B cell (primary cell): Measurements from ENCODE around the gene GLUD1. TPM values are rescaled to one million over a fixed set of nuclear protein-coding genes. Genes with fewer than 3 reads are reported as not detected.
"Not testable (repeated sequence)": the region's sequence is repeated elsewhere in the genome, so short reads cannot be mapped to it uniquely, and the experiment has no call there.

Experiments
- ATAC-seq: fragments of 200-7000 bp; cut with Tn5 transposase; one replicate; pipeline ENCODE4 v1.10.0; 2021; ENCODE audit warnings: low read depth, mild to moderate bottlenecking, moderate number of reproducible peaks, moderate library complexity
- CTCF ChIA-PET: fragments of 350-600 bp; sonication (Branson Sonifier 250); formaldehyde crosslinking; loops from one replicate; lab custom pipeline; 2021; ENCODE audit warnings: antibody characterized with exemption, inconsistent platforms; lab: Charles Lee
- POLR2A ChIA-PET: fragments of 350-600 bp; sonication (Branson Sonifier 250); formaldehyde crosslinking; loops from one replicate; lab custom pipeline; 2021; ENCODE audit warnings: antibody characterized with exemption; lab: Charles Lee
- DNase-seq: peaks from one replicate; pipeline ENCODE4 v3.0.0; 2013
- H2AFZ ChIP-seq: 2 replicates; pipeline ENCODE4 v1.6.1; 2012; ENCODE audit warnings: mild to moderate bottlenecking, low read depth, low read length; ENCODE audit not compliant: insufficient read depth, poor library complexity, severe bottlenecking
- H3K27ac ChIP-seq, 2 donors: 1 replicate in 1 of 2; 2 replicates in 1 of 2; pipeline ENCODE4 v1.5.1; 2012 to 2013; ENCODE audit warnings: low read length in 2 of 2, mild to moderate bottlenecking in 2 of 2, moderate library complexity in 1 of 2
- H3K27me3 ChIP-seq, 4 experiments: fragments of 200-600 bp in 1 of 4; sonication (generic) in 1 of 4; replicated peaks in 1 of 4; 1 replicate in 2 of 4; 2 replicates in 2 of 4; pipeline versions ENCODE4 v1.6.1 to v1.7.0; 2013 to 2016; ENCODE audit warnings: low read length in 3 of 4, mild to moderate bottlenecking in 2 of 4, mixed read lengths in 1 of 4, moderate library complexity in 1 of 4; ENCODE audit not compliant: insufficient read depth in 4 of 4, control insufficient read depth in 3 of 4; ENCODE audit errors: control extremely low read depth in 1 of 4
- H3K36me3 ChIP-seq, 2 experiments: replicated peaks in 1 of 2; 1 replicate in 1 of 2; 2 replicates in 1 of 2; pipeline versions ENCODE4 v1.6.1 to v1.7.1; 2013; ENCODE audit warnings: low read length in 1 of 2; ENCODE audit not compliant: insufficient read depth in 2 of 2, control insufficient read depth in 1 of 2; ENCODE audit errors: control extremely low read depth in 1 of 2, extremely low read depth in 1 of 2
- H3K4me1 ChIP-seq, 2 donors: fragments of 200-600 bp in 1 of 2; sonication (generic) in 1 of 2; 1 replicate in 1 of 2; 2 replicates in 1 of 2; pipeline versions ENCODE4 v1.5.1 to v1.6.1; 2013 to 2017; ENCODE audit warnings: low read length in 2 of 2; ENCODE audit not compliant: control insufficient read depth in 2 of 2, insufficient read depth in 2 of 2
- H3K4me2 ChIP-seq: replicated peaks from 2 replicates; pipeline ENCODE3; 2012; ENCODE audit warnings: mild to moderate bottlenecking, low read depth, low read length; ENCODE audit not compliant: poor library complexity, severe bottlenecking
- H3K4me3 ChIP-seq, 5 experiments: fragments of 200-600 bp in 1 of 5; sonication (generic) in 1 of 5; 1 replicate in 3 of 5; 2 replicates in 2 of 5; pipeline versions ENCODE4 v1.5.1 to v1.7.0; 2011 to 2016; ENCODE audit warnings: low read length in 4 of 5, mild to moderate bottlenecking in 4 of 5, low read depth in 2 of 5, control low read depth in 1 of 5, moderate library complexity in 1 of 5; ENCODE audit not compliant: insufficient read depth in 1 of 5; ENCODE audit errors: control extremely low read depth in 1 of 5, extremely low read depth in 1 of 5
- H3K79me2 ChIP-seq: fragments of 200-600 bp; sonication (generic); one replicate; pipeline ENCODE4 v1.6.0; 2016; ENCODE audit warnings: low read length; ENCODE audit not compliant: control insufficient read depth, insufficient read depth
- H3K9ac ChIP-seq: fragments of 200-600 bp; sonication (generic); 2 replicates; pipeline ENCODE4 v1.6.1; 2017; ENCODE audit warnings: mild to moderate bottlenecking, low read length, moderate library complexity
- H3K9me3 ChIP-seq, 3 donors: one replicate each; pipeline versions ENCODE4 v1.6.1 to v1.7.1; 2013; ENCODE audit warnings: low read length in 2 of 3; ENCODE audit not compliant: control insufficient read depth in 2 of 3, insufficient read depth in 1 of 3; ENCODE audit errors: control extremely low read depth in 1 of 3
- H4K20me1 ChIP-seq: 2 replicates; pipeline ENCODE4 v1.6.0; 2012; ENCODE audit warnings: mild to moderate bottlenecking, low read length; ENCODE audit not compliant: insufficient read depth, control insufficient read depth, poor library complexity, severe bottlenecking
- H3K27ac Mint-ChIP-seq: one replicate; pipeline ENCODE4 v1.8.0; 2021; ENCODE audit warnings: mixed read lengths
- H3K27me3 Mint-ChIP-seq: one replicate; pipeline ENCODE4 v1.8.0; 2021; ENCODE audit warnings: mixed read lengths
- H3K4me1 Mint-ChIP-seq: one replicate; pipeline ENCODE4 v1.8.0; 2021; ENCODE audit warnings: mixed read lengths
- H3K4me3 Mint-ChIP-seq: one replicate; pipeline ENCODE4 v1.8.0; 2021; ENCODE audit warnings: mixed read lengths
- H3K9me3 Mint-ChIP-seq: one replicate; pipeline ENCODE4 v1.8.0; 2022; ENCODE audit warnings: mixed read lengths; ENCODE audit not compliant: insufficient read depth
- CTCF ChIP-seq: fragments of 200-600 bp; IDR thresholded peaks from one replicate; pipeline ENCODE4 v1.8.0; 2022; ENCODE audit warnings: antibody characterized with exemption, mild to moderate bottlenecking
- EZH2 ChIP-seq: IDR thresholded peaks from 2 replicates; pipeline ENCODE4 v1.6.1; 2012; ENCODE audit warnings: borderline replicate concordance, low read depth, mild to moderate bottlenecking, moderate library complexity, low read length; ENCODE audit not compliant: insufficient read depth, poor library complexity, severe bottlenecking
- WGBS: methylation state at CpG from one replicate; pipeline ENCODE4 v1.1.5; 2013; ENCODE audit warnings: missing lambda C conversion rate; ENCODE audit not compliant: insufficient coverage; 5-methylcytosine and 5-hydroxymethylcytosine counted together
- intact Hi-C: fragments of 100-400 bp; cut with micrococcal nuclease; formaldehyde crosslinking; loops from one replicate; pipeline ENCODE4 v1.10.0; 2022
- polyA plus RNA-seq: library from polyadenylated mRNA; depleted of rRNA; stranded (reverse); fragments of >200 nt; gene quantifications from 2 replicates; pipeline ENCODE4 v1.2.3, GENCODE V29; 2012
- total RNA-seq, 2 donors: library from RNA; stranded (reverse); fragments of 120-200 nt in 1 of 2; gene quantifications; 1 replicate in 1 of 2; 2 replicates in 1 of 2; pipeline versions ENCODE4 v1.2.3 to v1.2.4, GENCODE V29; 2013 to 2022

The GLUD1 gene
- total and polyA plus RNA-seq, 2 donors (not counting 1 experiment from before 2014, with no cell fraction given) = 29.6 to 71.5 TPM

DNA sequence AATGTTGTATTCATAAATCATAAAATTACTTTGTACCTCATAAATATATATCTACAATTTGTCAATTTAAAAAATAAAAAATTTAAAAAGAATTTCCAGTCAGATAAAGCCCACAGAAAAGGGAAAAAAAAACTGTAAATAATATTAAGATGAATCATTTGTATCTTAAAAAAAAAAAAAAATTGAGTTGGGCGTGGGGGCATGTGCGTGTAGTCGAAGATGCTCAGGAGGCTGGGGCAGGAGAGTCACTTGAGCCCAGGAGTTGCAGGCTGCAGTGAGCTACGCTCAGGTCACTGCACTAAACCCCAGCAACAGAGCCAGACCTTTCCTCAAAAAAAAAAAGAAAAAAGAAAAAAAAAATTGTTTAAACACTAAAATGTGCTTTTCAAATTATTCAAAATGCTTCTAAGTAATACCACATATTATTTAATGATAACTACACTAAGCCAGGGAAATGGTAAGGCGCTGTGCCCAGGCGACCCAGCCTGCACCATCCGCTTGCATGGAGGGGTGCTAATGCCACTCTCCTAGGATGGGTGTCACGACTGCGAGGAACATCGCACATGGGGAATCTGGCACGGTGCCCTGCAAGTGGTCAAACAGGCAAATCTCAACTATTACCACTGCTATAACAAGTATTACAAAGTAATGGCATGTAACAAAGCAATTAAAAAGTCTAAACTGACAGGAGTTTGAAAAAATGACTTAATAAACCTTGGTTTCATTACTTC is 15.4 kb downstream of the GLUD1 start:
- no peak overlapping the region for H3K27ac Mint-ChIP-seq
- H3K27me3 Mint-ChIP-seq = no peaks in the 10 kb centered on the region
- TF ChIP-seq EZH2 (no peak), CTCF (no peak)
- intact Hi-C loops = no loop called here
- Histone ChIP-seq H4K20me1 (peaks cover 15% of the 10 kb centered on the region), H3K27ac (no peak overlapping the region), H3K36me3 (peaks cover 0 to 4% of the 10 kb centered on the region in 2 experiments), H3K9me3 (peaks cover 0 to 7% (median 0%) of the 10 kb centered on the region in 3 donors), H3K4me1 (peaks cover 6 to 8% of the 10 kb centered on the region in 2 donors), H3K4me2 (no peak overlapping the region), H2AFZ (no peak overlapping the region), H3K79me2 (peaks cover 32% of the 10 kb centered on the region), H3K4me3 (no peak overlapping the region), H3K27me3 (no peaks in the 10 kb centered on the region), H3K9ac (no peak overlapping the region)
- ATAC-seq (no peak), DNase-seq (no peak)
- WGBS = 100% methylated on average over 2 of the region's 11 CpGs
- no peak overlapping the region for H3K4me3 Mint-ChIP-seq
- no peaks in the 10 kb centered on the region for H3K9me3 Mint-ChIP-seq
- ChIA-PET POLR2A (interaction anchor here (0.7 kb wide), 1 partner anchor 15 kb away, joined by 4 read pairs; no protein-coding TSS in a partner anchor), CTCF (no interaction called here)
- H3K4me1 Mint-ChIP-seq = peaks cover 21% of the 10 kb centered on the region

GRCh38 chr10:87076421-87076820 is 18.2 kb downstream of the GLUD1 start:
- H3K27ac Mint-ChIP-seq, H4K20me1 ChIP-seq, H3K27me3 Mint-ChIP-seq, H3K4me1 ChIP-seq, H3K4me3 ChIP-seq, H3K9me3 ChIP-seq, H3K27ac ChIP-seq, H3K27me3 ChIP-seq, H2AFZ ChIP-seq, H3K4me2 ChIP-seq, intact Hi-C loops, H3K9ac ChIP-seq, POLR2A ChIA-PET, DNase-seq, H3K9me3 Mint-ChIP-seq, ATAC-seq, H3K4me3 Mint-ChIP-seq, H3K4me1 Mint-ChIP-seq: not testable (repeated sequence)
- Histone ChIP-seq H3K36me3 (peaks cover 4 to 22% of the 10 kb centered on the region in 2 experiments), H3K79me2 (peaks cover 11% of the 10 kb centered on the region)
- CTCF ChIA-PET = interaction anchor here (0.7 kb wide), 1 partner anchor 430 kb away, joined by 3 read pairs; no protein-coding TSS in a partner anchor
- WGBS = no CpG with 5 or more reads among the region's 2 CpGs
